ENCODE data around the gene SLC35D3.
"Not testable (repeated sequence)": the region's sequence is repeated elsewhere in the genome, so short reads cannot be mapped to it uniquely, and the experiment has no call there.

The SLC35D3 gene

GRCh38 chr6:136949957-136950356 lies 27.9 kb downstream of the SLC35D3 start:
- H3K36me3 ChIP-seq (ENCODE audit: control insufficient read depth, insufficient read depth, low read length); H3K4me3 ChIP-seq (ENCODE audit: insufficient read depth, low read depth, low read length, poor library complexity, severe bottlenecking); DNase-seq; H3K27me3 ChIP-seq (replicated peaks; ENCODE audit: control insufficient read depth, insufficient read depth, low read length, poor library complexity, severe bottlenecking); H3K4me1 ChIP-seq (ENCODE audit: control insufficient read depth, insufficient read depth, low read length, poor library complexity, severe bottlenecking); H3K9me3 ChIP-seq (ENCODE audit: control insufficient read depth, low read length); H3K27ac ChIP-seq (ENCODE audit: insufficient read depth, low read length, poor library complexity, severe bottlenecking): not testable (repeated sequence)

GRCh38 chr6:136950436-136951126 lies 28.5 kb downstream of the SLC35D3 start:
- no peaks in the 10 kb centered on the region for H3K4me1 ChIP-seq (ENCODE audit: control insufficient read depth, insufficient read depth, low read length, poor library complexity, severe bottlenecking)
- DNase-seq, result no peak
- no peaks in the 10 kb centered on the region for H3K36me3 ChIP-seq (ENCODE audit: control insufficient read depth, insufficient read depth, low read length)
- no peak overlapping the region for H3K27ac ChIP-seq (ENCODE audit: insufficient read depth, low read length, poor library complexity, severe bottlenecking)
- no peaks in the 10 kb centered on the region for H3K9me3 ChIP-seq (ENCODE audit: control insufficient read depth, low read length)
- no peak overlapping the region for H3K4me3 ChIP-seq (ENCODE audit: insufficient read depth, low read depth, low read length, poor library complexity, severe bottlenecking)
- no peaks in the 10 kb centered on the region for H3K27me3 ChIP-seq (replicated peaks; ENCODE audit: control insufficient read depth, insufficient read depth, low read length, poor library complexity, severe bottlenecking)

GRCh38 chr6:136952714-136953260 lies 30.7 kb downstream of the SLC35D3 start:
- Histone ChIP-seq H3K4me1 (ENCODE audit: control insufficient read depth, insufficient read depth, low read length, poor library complexity, severe bottlenecking) (no peaks in the 10 kb centered on the region), H3K9me3 (ENCODE audit: control insufficient read depth, low read length) (no peaks in the 10 kb centered on the region), H3K36me3 (ENCODE audit: control insufficient read depth, insufficient read depth, low read length) (no peaks in the 10 kb centered on the region), H3K27me3 (replicated peaks; ENCODE audit: control insufficient read depth, insufficient read depth, low read length, poor library complexity, severe bottlenecking) (no peaks in the 10 kb centered on the region), H3K27ac (ENCODE audit: insufficient read depth, low read length, poor library complexity, severe bottlenecking) (no peak overlapping the region), H3K4me3 (ENCODE audit: insufficient read depth, low read depth, low read length, poor library complexity, severe bottlenecking) (no peak overlapping the region)
- DNase-seq, result no peak

GRCh38 chr6:136955123-136955522 lies 33.0 kb downstream of the SLC35D3 start:
- H3K4me3 ChIP-seq (ENCODE audit: insufficient read depth, low read depth, low read length, poor library complexity, severe bottlenecking), result no peak overlapping the region
- no peak overlapping the region for H3K27ac ChIP-seq (ENCODE audit: insufficient read depth, low read length, poor library complexity, severe bottlenecking)
- DNase-seq, result no peak
- H3K4me1 ChIP-seq (ENCODE audit: control insufficient read depth, insufficient read depth, low read length, poor library complexity, severe bottlenecking), result no peaks in the 10 kb centered on the region
- H3K36me3 ChIP-seq (ENCODE audit: control insufficient read depth, insufficient read depth, low read length), result no peaks in the 10 kb centered on the region
- H3K27me3 ChIP-seq (replicated peaks; ENCODE audit: control insufficient read depth, insufficient read depth, low read length, poor library complexity, severe bottlenecking), result no peaks in the 10 kb centered on the region
- no peaks in the 10 kb centered on the region for H3K9me3 ChIP-seq (ENCODE audit: control insufficient read depth, low read length)

GRCh38 chr6:136956590-136957544 lies 34.8 kb downstream of the SLC35D3 start:
- H3K9me3 ChIP-seq (ENCODE audit: control insufficient read depth, low read length), result no peaks in the 10 kb centered on the region
- DNase-seq, result no peak

GRCh38 chr6:136958168-136958567 lies 36.1 kb downstream of the SLC35D3 start:
- no peaks in the 10 kb centered on the region for H3K36me3 ChIP-seq (ENCODE audit: control insufficient read depth, insufficient read depth, low read length)
- no peak overlapping the region for H3K27ac ChIP-seq (ENCODE audit: insufficient read depth, low read length, poor library complexity, severe bottlenecking)
- no peak overlapping the region for H3K4me3 ChIP-seq (ENCODE audit: insufficient read depth, low read depth, low read length, poor library complexity, severe bottlenecking)
- no peaks in the 10 kb centered on the region for H3K4me1 ChIP-seq (ENCODE audit: control insufficient read depth, insufficient read depth, low read length, poor library complexity, severe bottlenecking)
- H3K27me3 ChIP-seq (replicated peaks; ENCODE audit: control insufficient read depth, insufficient read depth, low read length, poor library complexity, severe bottlenecking), result no peaks in the 10 kb centered on the region
- H3K9me3 ChIP-seq (ENCODE audit: control insufficient read depth, low read length), result no peaks in the 10 kb centered on the region
- no peak for DNase-seq

More at GRCh38 chr6:136956590-136957544, 34.8 kb downstream of the SLC35D3 start:
- no peaks in the 10 kb centered on the region for H3K36me3 ChIP-seq (ENCODE audit: control insufficient read depth, insufficient read depth, low read length)
- no peaks in the 10 kb centered on the region for H3K27me3 ChIP-seq (replicated peaks; ENCODE audit: control insufficient read depth, insufficient read depth, low read length, poor library complexity, severe bottlenecking)
- no peaks in the 10 kb centered on the region for H3K4me1 ChIP-seq (ENCODE audit: control insufficient read depth, insufficient read depth, low read length, poor library complexity, severe bottlenecking)
- H3K4me3 ChIP-seq (ENCODE audit: insufficient read depth, low read depth, low read length, poor library complexity, severe bottlenecking), result no peak overlapping the region
- no peak overlapping the region for H3K27ac ChIP-seq (ENCODE audit: insufficient read depth, low read length, poor library complexity, severe bottlenecking)

- Histone ChIP-seq H3K27ac (ENCODE audit: insufficient read depth, low read length, poor library complexity, severe bottlenecking) (no peak overlapping the region), H3K36me3 (ENCODE audit: control insufficient read depth, insufficient read depth, low read length) (no peaks in the 10 kb centered on the region), H3K9me3 (ENCODE audit: control insufficient read depth, low read length) (no peaks in the 10 kb centered on the region), H3K4me3 (ENCODE audit: insufficient read depth, low read depth, low read length, poor library complexity, severe bottlenecking) (no peak overlapping the region), H3K27me3 (replicated peaks; ENCODE audit: control insufficient read depth, insufficient read depth, low read length, poor library complexity, severe bottlenecking) (no peaks in the 10 kb centered on the region), H3K4me1 (ENCODE audit: control insufficient read depth, insufficient read depth, low read length, poor library complexity, severe bottlenecking) (no peaks in the 10 kb centered on the region)
- no peak for DNase-seq
Measured at GRCh38 chr6:136959471-136959891, 37.4 kb downstream of the SLC35D3 start.

- H3K36me3 ChIP-seq (ENCODE audit: control insufficient read depth, insufficient read depth, low read length); H3K9me3 ChIP-seq (ENCODE audit: control insufficient read depth, low read length); H3K4me3 ChIP-seq (ENCODE audit: insufficient read depth, low read depth, low read length, poor library complexity, severe bottlenecking); H3K4me1 ChIP-seq (ENCODE audit: control insufficient read depth, insufficient read depth, low read length, poor library complexity, severe bottlenecking); H3K27ac ChIP-seq (ENCODE audit: insufficient read depth, low read length, poor library complexity, severe bottlenecking); DNase-seq; H3K27me3 ChIP-seq (replicated peaks; ENCODE audit: control insufficient read depth, insufficient read depth, low read length, poor library complexity, severe bottlenecking): not testable (repeated sequence)
Measured at GRCh38 chr6:136959935-136960334, 37.8 kb downstream of the SLC35D3 start.

- Histone ChIP-seq H3K9me3 (ENCODE audit: control insufficient read depth, low read length) (no peaks in the 10 kb centered on the region), H3K36me3 (ENCODE audit: control insufficient read depth, insufficient read depth, low read length) (no peaks in the 10 kb centered on the region), H3K4me1 (ENCODE audit: control insufficient read depth, insufficient read depth, low read length, poor library complexity, severe bottlenecking) (no peaks in the 10 kb centered on the region), H3K4me3 (ENCODE audit: insufficient read depth, low read depth, low read length, poor library complexity, severe bottlenecking) (no peak overlapping the region), H3K27ac (ENCODE audit: insufficient read depth, low read length, poor library complexity, severe bottlenecking) (no peak overlapping the region), H3K27me3 (replicated peaks; ENCODE audit: control insufficient read depth, insufficient read depth, low read length, poor library complexity, severe bottlenecking) (no peaks in the 10 kb centered on the region)
- no peak for DNase-seq
Measured at GRCh38 chr6:136960781-136961180, 38.7 kb downstream of the SLC35D3 start.

- no peak overlapping the region for H3K4me3 ChIP-seq (ENCODE audit: insufficient read depth, low read depth, low read length, poor library complexity, severe bottlenecking)
- H3K27me3 ChIP-seq (replicated peaks; ENCODE audit: control insufficient read depth, insufficient read depth, low read length, poor library complexity, severe bottlenecking), result no peaks in the 10 kb centered on the region
- H3K27ac ChIP-seq (ENCODE audit: insufficient read depth, low read length, poor library complexity, severe bottlenecking), result no peak overlapping the region
- no peaks in the 10 kb centered on the region for H3K4me1 ChIP-seq (ENCODE audit: control insufficient read depth, insufficient read depth, low read length, poor library complexity, severe bottlenecking)
- H3K9me3 ChIP-seq (ENCODE audit: control insufficient read depth, low read length), result no peaks in the 10 kb centered on the region
- no peak for DNase-seq
- H3K36me3 ChIP-seq (ENCODE audit: control insufficient read depth, insufficient read depth, low read length), result no peaks in the 10 kb centered on the region
Measured at GRCh38 chr6:136961848-136962247, 39.7 kb downstream of the SLC35D3 start.

All from effector memory CD4-positive, alpha-beta T cell (primary cell).